Endothelial cell of umbilical vein (primary cell): Measurements from ENCODE around the gene BNIP2. TPM values are rescaled to one million over a fixed set of nuclear protein-coding genes. Genes with fewer than 3 reads are reported as not detected.
A peak's percentile ranks its signal among the peaks of the same experiment; 100 is the strongest.

Source experiments
- BruUV-seq: library from RNA; stranded (reverse); fragments of 400-500 nt; replicated peaks from 2 replicates; lab custom pipeline; 2021; lab: Mats Ljungman, UMichigan
- CTCF ChIA-PET: fragments of 300-600, 350-600 bp; sonication (Branson Sonifier 250); formaldehyde crosslinking; loops from one replicate; lab custom pipeline; 2021; ENCODE audit warnings: antibody characterized with exemption, inconsistent platforms; lab: Charles Lee
- POLR2A ChIA-PET: fragments of 300-600, 350-600 bp; sonication (Branson Sonifier 250); formaldehyde crosslinking; loops from one replicate; lab custom pipeline; 2021; ENCODE audit warnings: antibody characterized with exemption, inconsistent platforms; lab: Charles Lee
- DNase-seq: peaks from one replicate; pipeline ENCODE4 v3.0.0-alpha.2; 2011; ENCODE audit warnings: low read depth, low spot score
- FAIRE-seq: peaks from 2 replicates; lab custom pipeline; 2011; peaks lifted over from hg19 to GRCh38; lab: Jason Lieb, UNC
- H2AFZ ChIP-seq: 2 replicates; pipeline ENCODE4 v1.6.0; 2012; ENCODE audit warnings: low read depth, low read length, control low read depth, inconsistent platforms
- H3K27ac ChIP-seq: 2 replicates; pipeline ENCODE4 v1.5.1; 2011; ENCODE audit warnings: low read depth, mild to moderate bottlenecking, control low read depth, low read length, moderate library complexity; ENCODE audit not compliant: insufficient read depth
- H3K27me3 ChIP-seq, 2 experiments: 2 replicates each; pipeline versions ENCODE4 v1.6.0 to v1.6.1; 2011; ENCODE audit warnings: low read length in 2 of 2, mixed read lengths in 1 of 2; ENCODE audit not compliant: control insufficient read depth in 2 of 2, insufficient read depth in 2 of 2
- H3K36me3 ChIP-seq, 2 experiments: 2 replicates in 1 of 2; 3 replicates in 1 of 2; pipeline ENCODE4 v1.5.1; 2011; ENCODE audit warnings: low read length in 2 of 2, mild to moderate bottlenecking in 1 of 2, moderate library complexity in 1 of 2; ENCODE audit not compliant: control insufficient read depth in 2 of 2, insufficient read depth in 2 of 2; ENCODE audit errors: extremely low read depth in 1 of 2
- H3K4me1 ChIP-seq: 3 replicates; pipeline ENCODE4 v1.5.1; 2011; ENCODE audit warnings: mild to moderate bottlenecking, low read length; ENCODE audit not compliant: control insufficient read depth, insufficient read depth; ENCODE audit errors: extremely low read depth
- H3K4me2 ChIP-seq: 2 replicates; pipeline ENCODE4 v1.6.1; 2011; ENCODE audit warnings: low read length, control low read depth, mixed read lengths; ENCODE audit not compliant: insufficient read depth
- H3K4me3 ChIP-seq, 3 experiments: fragments of 200-600 bp in 1 of 3; sonication (generic), shearing (Covaris generic) in 1 of 3; replicated peaks in 1 of 3; 2 replicates each; pipeline ENCODE4 v1.5.1; 2011 to 2016; ENCODE audit warnings: control low read depth in 3 of 3, low read length in 3 of 3, mild to moderate bottlenecking in 2 of 3, inconsistent platforms in 1 of 3, low read depth in 1 of 3, moderate library complexity in 1 of 3; ENCODE audit not compliant: insufficient read depth in 1 of 3
- H3K79me2 ChIP-seq: 2 replicates; pipeline ENCODE4 v1.6.0; 2012; ENCODE audit warnings: low read length, inconsistent platforms; ENCODE audit not compliant: control insufficient read depth, insufficient read depth
- H3K9ac ChIP-seq: replicated peaks from 2 replicates; pipeline ENCODE3; 2011; ENCODE audit warnings: low read length, control low read depth; ENCODE audit not compliant: insufficient read depth; ENCODE audit errors: extremely low read depth
- H3K9me1 ChIP-seq: replicated peaks from 3 replicates; pipeline ENCODE4 v1.6.0; 2011; ENCODE audit warnings: mild to moderate bottlenecking, low read length; ENCODE audit not compliant: control insufficient read depth, insufficient read depth; ENCODE audit errors: extremely low read depth
- H3K9me3 ChIP-seq: replicated peaks from 2 replicates; pipeline ENCODE4 v1.5.1; 2012; ENCODE audit warnings: low read length, inconsistent platforms; ENCODE audit not compliant: control insufficient read depth, insufficient read depth
- H4K20me1 ChIP-seq: replicated peaks from 2 replicates; pipeline ENCODE3; 2011; ENCODE audit warnings: mild to moderate bottlenecking, low read length; ENCODE audit not compliant: control insufficient read depth, insufficient read depth; ENCODE audit errors: extremely low read depth
- CTCF ChIP-seq, 2 donors: IDR thresholded peaks; 1 replicate in 1 of 2; 2 replicates in 1 of 2; pipeline ENCODE4 v1.5.1; 2011; ENCODE audit warnings: low read length in 2 of 2, mild to moderate bottlenecking in 2 of 2, moderate library complexity in 2 of 2, control low read depth in 1 of 2, inconsistent platforms in 1 of 2, low read depth in 1 of 2; ENCODE audit not compliant: insufficient read depth in 1 of 2; ENCODE audit errors: extremely low read depth in 1 of 2
- EZH2 ChIP-seq: IDR thresholded peaks from 2 replicates; pipeline ENCODE4 v1.6.1; 2012; ENCODE audit warnings: borderline replicate concordance, low read depth, mild to moderate bottlenecking, moderate library complexity, low read length, inconsistent platforms; ENCODE audit not compliant: severe bottlenecking
- FOS ChIP-seq: IDR thresholded peaks from 2 replicates; pipeline ENCODE4 v1.6.1; 2011; ENCODE audit warnings: mild to moderate bottlenecking, low read length, moderate library complexity, borderline replicate concordance; ENCODE audit not compliant: insufficient read depth
- GATA2 ChIP-seq: IDR thresholded peaks from 2 replicates; pipeline ENCODE4 v1.7.0; 2011; ENCODE audit warnings: low read depth, mild to moderate bottlenecking, moderate library complexity, mixed read lengths, low read length; ENCODE audit not compliant: insufficient read length, insufficient read depth
- JUN ChIP-seq: IDR thresholded peaks from 2 replicates; pipeline ENCODE4 v1.6.1; 2011; ENCODE audit warnings: borderline replicate concordance, low read depth; ENCODE audit not compliant: insufficient read length, insufficient read depth
- MYC ChIP-seq: IDR thresholded peaks from one replicate; pipeline ENCODE4 v1.6.1; 2011; ENCODE audit warnings: mild to moderate bottlenecking, low read depth, low read length
- POLR2A ChIP-seq: IDR thresholded peaks from 2 replicates; pipeline ENCODE4 v1.6.1; 2012; ENCODE audit warnings: low read depth, mild to moderate bottlenecking, control low read depth, low read length
- POLR2AphosphoS5 ChIP-seq: IDR thresholded peaks from 2 replicates; pipeline ENCODE4 v1.6.1; 2012; ENCODE audit warnings: low read depth, mild to moderate bottlenecking, control low read depth, low read length, moderate library complexity; ENCODE audit not compliant: insufficient read depth
- dilution Hi-C: fragments of 300-500 bp; cut with MboI; formaldehyde crosslinking; loops from one replicate; pipeline ENCODE4 v1.15.0; 2019; ENCODE audit warnings: low sequenced_read_pairs; ENCODE audit not compliant: extremely low pct_ligation_motif_present
- intact Hi-C: fragments of 100-400 bp; cut with micrococcal nuclease; formaldehyde crosslinking; loops from one replicate; pipeline ENCODE4 v1.10.0; 2022
- polyA plus RNA-seq, 4 experiments: library from polyadenylated mRNA; depleted of rRNA in 3 of 4; stranded (reverse) in 3 of 4; unstranded in 1 of 4; fragments of >200 nt; gene quantifications; 2 replicates each; pipeline versions ENCODE4 v1.2.1 to v1.2.3, GENCODE V29; 2011 to 2012; ENCODE audit warnings: missing spikeins in 1 of 4
- total RNA-seq: library from RNA; stranded (reverse); gene quantifications from 2 replicates; pipeline ENCODE4 v1.2.3, GENCODE V29; 2021
- TF ChIP-seq, protein P1 (sequence below): IDR thresholded peaks from 2 replicates; pipeline ENCODE4 v1.6.1; 2011; ENCODE audit not compliant: insufficient read depth, insufficient read length

The BNIP2 gene
- total and polyA plus RNA-seq, 2 donors (not counting 3 experiments of a cell fraction or from before 2014, with no cell fraction given) = 39.1 to 90.1 TPM

DNA sequence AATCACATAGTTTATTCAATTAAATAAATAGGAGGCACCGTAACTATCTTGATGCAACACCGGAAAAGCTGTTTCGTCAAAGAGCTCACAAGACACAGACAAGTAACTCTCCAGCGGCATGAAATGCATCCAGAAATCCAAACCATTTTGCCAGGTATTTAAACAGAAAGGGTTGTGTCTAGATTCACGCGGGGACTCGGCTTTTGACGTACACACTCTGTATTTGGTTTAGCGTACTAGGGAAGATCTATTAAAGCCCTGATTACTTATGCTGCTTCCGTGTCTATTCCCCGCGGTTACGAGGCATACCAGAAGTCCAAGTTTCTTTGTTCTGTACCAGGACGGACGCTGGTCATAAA, 718 bp downstream of the BNIP2 start:
- FAIRE-seq (peak; percentile 72), DNase-seq (peak; percentile 79)
- BruUV-seq = TSS peak; percentile 35
- Histone ChIP-seq H3K4me2 (peak overlapping the region; percentile 97), H3K4me1 (peaks cover 48% of the 10 kb centered on the region), H3K27ac (peak overlapping the region; percentile 100), H2AFZ (no peak overlapping the region), H3K79me2 (peaks cover 54% of the 10 kb centered on the region), H3K9me3 (no peaks in the 10 kb centered on the region), H3K4me3 (peak overlapping the region; percentile 66 to 100 (median 100)), H3K27me3 (no peaks in the 10 kb centered on the region), H3K9me1 (no peaks in the 10 kb centered on the region), H4K20me1 (no peaks in the 10 kb centered on the region), H3K36me3 (no peaks in the 10 kb centered on the region), H3K9ac (peak overlapping the region; percentile 100)
- POLR2A ChIA-PET = interaction anchor here (1.6 kb wide), 1 partner anchor 31 kb away, joined by 4 read pairs; the partner anchor contains the start of gene GTF2A2
- CTCF ChIA-PET = interaction anchor here (1.2 kb wide), 1 partner anchor 832 kb away, joined by 3 read pairs; no protein-coding TSS in a partner anchor
- no peak for TF ChIP-seq MYC
- no peak for TF ChIP-seq POLR2A
- TF ChIP-seq, protein P1, sequence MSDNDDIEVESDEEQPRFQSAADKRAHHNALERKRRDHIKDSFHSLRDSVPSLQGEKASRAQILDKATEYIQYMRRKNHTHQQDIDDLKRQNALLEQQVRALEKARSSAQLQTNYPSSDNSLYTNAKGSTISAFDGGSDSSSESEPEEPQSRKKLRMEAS = no peak
- TF ChIP-seq POLR2AphosphoS5 = no peak
- no peak for TF ChIP-seq CTCF (IDR thresholded peaks at IDR 0.05; ENCODE audit: extremely low read depth in 1 of 2, insufficient read depth in 1 of 2, low read depth in 1 of 2, low read length in 2 of 2)
- no peak for TF ChIP-seq JUN
- no peak for TF ChIP-seq EZH2
- TF ChIP-seq FOS = no peak
- no peak for TF ChIP-seq GATA2
- dilution Hi-C loops = no loop called here
- intact Hi-C loops = loop anchor here (2.0 to 5.0 kb wide), 3 partner anchors 682 to 789 kb away; partner anchors contain the start of genes ANXA2 and ICE2
